ENCODE data around the gene SCYGR7. TPM values are rescaled to one million over a fixed set of nuclear protein-coding genes. Genes with fewer than 3 reads are reported as not detected.
A peak's percentile ranks its signal among the peaks of the same experiment; 100 is the strongest.

The SCYGR7 gene
- total and polyA plus RNA-seq, 11 donors = not detected

- H3K9me3 ChIP-seq = no peaks in the 10 kb centered on the region
- no peak for ATAC-seq
- H3K27me3 ChIP-seq = peaks cover 0 to 10% (median 0%) of the 10 kb centered on the region in 9 donors
- no peaks in the 10 kb centered on the region for H3K4me1 ChIP-seq
- no peak for TF ChIP-seq POLR2A (IDR thresholded peaks at IDR 0.05)
- TF ChIP-seq CTCF (IDR thresholded peaks at IDR 0.05) = no peak
- intact Hi-C loops (cut with DNase I) = loop anchor here in 3 of 10 donors (5.0 to 10.0 kb wide), 4 partner anchors 97 to 625 kb away; partner anchors contain the start of gene AGFG1 (in 1 of the 3)
- no peak for DNase-seq
- no peak overlapping the region for H3K4me3 ChIP-seq
- WGBS, 4 donors = 62 to 71% (median 65%) methylated on average over 13 of the region's 13 CpGs
- H3K36me3 ChIP-seq = no peaks in the 10 kb centered on the region
- H3K27ac ChIP-seq = no peak overlapping the region
Measured at GRCh38 chr2:227759411-227760118, 31.4 kb downstream of the SCYGR7 start.

GRCh38 chr2:227761740-227762476, 33.8 kb downstream of the SCYGR7 start:
- Histone ChIP-seq H3K4me3 (no peak overlapping the region), H3K27me3 (peaks cover 0 to 10% (median 0%) of the 10 kb centered on the region in 9 donors), H3K36me3 (no peaks in the 10 kb centered on the region), H3K27ac (no peak overlapping the region), H3K4me1 (peaks cover 0 to 10% (median 5%) of the 10 kb centered on the region in 12 donors), H3K9me3 (no peaks in the 10 kb centered on the region)
- intact Hi-C loops (cut with DNase I) = loop anchor here in 3 of 10 donors (5.0 to 10.0 kb wide), 4 partner anchors 100 to 627 kb away; partner anchors contain the start of gene AGFG1 (in 1 of the 3)
- DNase-seq (no peak), ATAC-seq (no peak)
- TF ChIP-seq CTCF (IDR thresholded peaks at IDR 0.05) = no peak
- no peak for TF ChIP-seq POLR2A (IDR thresholded peaks at IDR 0.05)
- WGBS, 4 donors = 81 to 85% (median 84%) methylated on average over 6 of the region's 6 CpGs

- Histone ChIP-seq H3K4me3 (no peak overlapping the region), H3K4me1 (peaks cover 0 to 10% (median 5%) of the 10 kb centered on the region in 12 donors), H3K27me3 (no peaks in the 10 kb centered on the region), H3K27ac (peak overlapping the region in 4 of 12 donors; percentile 1 to 47 (median 23)), H3K36me3 (no peaks in the 10 kb centered on the region), H3K9me3 (no peaks in the 10 kb centered on the region)
- TF ChIP-seq POLR2A (IDR thresholded peaks at IDR 0.05) (no peak), CTCF (IDR thresholded peaks at IDR 0.05) (no peak)
- WGBS, 4 donors = 37 to 53% (median 43%) methylated on average over 4 of the region's 4 CpGs
- peak in 2 of 4 donors; percentile 10 to 28 for ATAC-seq
- intact Hi-C loops (cut with DNase I) = loop anchor here (1.0 to 10.0 kb wide), 12 partner anchors 107 to 631 kb away; partner anchors contain the start of gene AGFG1 (in 7 of the 10)
- DNase-seq = no peak
Measured at GRCh38 chr2:227765788-227766372, 37.7 kb downstream of the SCYGR7 start.
